OCI-LY3 (cell line): ENCODE results near the gene IKZF4.

Experiments
- H2AFZ ChIP-seq: fragments of 200-600, 300-600 bp; shearing (Covaris generic); 2 replicates; pipeline ENCODE4 v1.6.0; 2014; ENCODE audit warnings: antibody characterized with exemption, low read depth, low read length
- H3K27ac ChIP-seq: fragments of 200-600, 300-600 bp; sonication (generic); 2 replicates; pipeline ENCODE4 v1.5.1; 2014; ENCODE audit warnings: mild to moderate bottlenecking, low read length, moderate library complexity, mixed read lengths
- H3K27me3 ChIP-seq: fragments of 200-600, 300-600 bp; sonication (generic); 2 replicates; pipeline ENCODE4 v1.6.1; 2014; ENCODE audit warnings: low read depth, low read length, mixed read lengths
- H3K36me3 ChIP-seq: fragments of 200-600, 300-600 bp; sonication (generic); replicated peaks from 2 replicates; pipeline ENCODE3; 2014; ENCODE audit warnings: low read depth, low read length, mixed read lengths
- H3K4me1 ChIP-seq: fragments of 300-600, 200-600 bp; sonication (generic); 2 replicates; pipeline ENCODE4 v1.6.1; 2014; ENCODE audit warnings: low read length, mixed read lengths
- H3K4me2 ChIP-seq: fragments of 200-600, 300-600 bp; sonication (generic); 2 replicates; pipeline ENCODE4 v1.6.1; 2014; ENCODE audit warnings: low read length, mixed read lengths
- H3K4me3 ChIP-seq: fragments of 300-600, 200-600 bp; sonication (generic); 2 replicates; pipeline ENCODE4 v1.5.1; 2014; ENCODE audit warnings: antibody characterized with exemption, mild to moderate bottlenecking, low read length, moderate library complexity
- H3K79me2 ChIP-seq: fragments of 300-600, 200-600 bp; shearing (Covaris generic); 2 replicates; pipeline ENCODE4 v1.6.1; 2014; ENCODE audit warnings: mild to moderate bottlenecking, low read length, mixed read lengths
- H3K9ac ChIP-seq: fragments of 300-600, 200-600 bp; shearing (Covaris generic); 2 replicates; pipeline ENCODE4 v1.6.0; 2014; ENCODE audit warnings: mild to moderate bottlenecking, low read length, moderate library complexity
- H3K9me3 ChIP-seq: fragments of 200-600, 300-600 bp; shearing (Covaris generic); 2 replicates; pipeline ENCODE4 v1.6.1; 2014; ENCODE audit warnings: low read length, mixed read lengths; ENCODE audit not compliant: insufficient read depth
- H4K20me1 ChIP-seq: fragments of 200-600, 300-600 bp; sonication (generic); 2 replicates; pipeline ENCODE4 v1.6.1; 2016; ENCODE audit warnings: low read length, mixed read lengths; ENCODE audit not compliant: insufficient read depth
- CTCF ChIP-seq: fragments of 200-600, 300-600 bp; sonication (generic); IDR thresholded peaks from 2 replicates; pipeline ENCODE4 v1.5.1; 2014; ENCODE audit warnings: antibody characterized with exemption, low read length, low read depth
- EZH2phosphoT487 ChIP-seq: fragments of 200-600 bp; shearing (Covaris generic); IDR thresholded peaks from 2 replicates; pipeline ENCODE4 v1.6.1; 2018; ENCODE audit warnings: antibody characterized with exemption, mixed run types, low read depth

Gene IKZF4

DNA sequence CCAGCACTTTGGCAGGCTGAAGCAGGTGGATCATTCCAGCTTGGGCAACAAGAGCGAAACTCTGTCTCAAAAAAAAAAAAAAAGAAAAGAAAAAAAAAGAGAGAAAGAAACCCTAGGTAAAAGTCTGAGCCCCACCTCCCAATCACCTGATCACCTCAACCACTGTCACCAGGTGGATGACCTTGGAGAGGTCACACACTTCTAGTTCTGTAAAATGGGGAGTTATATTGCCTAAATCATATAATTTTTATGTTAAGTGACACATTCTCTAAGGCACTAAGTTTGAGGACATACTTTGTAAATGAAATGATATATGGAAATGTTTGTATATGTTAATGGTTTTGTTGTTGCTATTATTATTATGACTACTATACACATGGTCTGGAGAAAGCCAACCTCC is 57.6 kb downstream of the IKZF4 start:
- no peak overlapping the region for H2AFZ ChIP-seq
- H3K4me2 ChIP-seq, result no peak overlapping the region; the same call in 1 of the 2 replicates
- no peak overlapping the region for H3K4me3 ChIP-seq

DNA sequence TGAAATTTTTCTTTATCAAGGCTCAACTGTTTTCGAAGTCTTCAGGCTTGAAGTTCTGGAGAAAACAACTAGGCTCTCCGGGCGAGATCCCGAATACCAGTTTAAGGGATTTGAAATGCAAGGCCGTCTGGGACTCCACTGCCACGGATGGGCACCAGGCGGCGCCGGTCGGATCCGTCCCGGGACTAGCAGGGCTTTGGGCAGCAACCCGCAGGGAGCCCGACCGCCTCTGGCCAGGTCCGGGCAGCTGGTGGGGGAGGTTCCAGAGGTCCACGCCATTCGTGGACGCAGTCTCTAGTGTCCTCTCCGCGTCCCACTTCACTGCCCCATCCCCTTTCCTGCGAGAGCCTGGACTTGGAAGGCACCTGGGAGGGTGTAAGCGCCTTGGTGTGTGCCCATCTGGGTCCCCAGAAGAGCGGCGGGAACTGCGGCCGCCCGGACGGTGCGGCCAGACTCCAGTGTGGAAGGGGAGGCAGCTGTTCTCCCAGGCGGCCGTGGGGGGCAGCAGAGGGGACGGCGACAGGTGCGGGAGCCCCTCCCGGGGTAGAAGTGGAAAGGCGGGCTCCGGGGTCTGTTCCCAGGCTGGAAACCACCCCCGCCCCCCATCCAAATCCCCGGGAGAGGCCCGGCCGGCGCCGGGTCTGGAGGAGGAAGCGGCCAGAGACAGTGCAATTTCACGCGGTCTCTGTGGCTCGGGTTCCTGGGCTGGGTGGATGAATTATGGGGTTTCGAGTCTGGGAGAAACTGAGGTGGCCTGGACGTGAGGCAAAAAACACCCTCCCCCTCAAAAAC is 58.3 kb downstream of the IKZF4 start:
- Histone ChIP-seq H4K20me1 (no peaks in the 10 kb centered on the region), H3K4me2 (peak overlapping the region; percentile 78), H3K79me2 (no peaks in the 10 kb centered on the region), H3K4me1 (no peaks in the 10 kb centered on the region), H2AFZ (peak overlapping the region; percentile 95), H3K9ac (peak overlapping the region; percentile 65), H3K36me3 (no peaks in the 10 kb centered on the region), H3K9me3 (no peaks in the 10 kb centered on the region), H3K27me3 (peaks cover 33% of the 10 kb centered on the region), H3K27ac (no peak overlapping the region), H3K4me3 (peak overlapping the region; percentile 86)
- peak; percentile 37 for TF ChIP-seq CTCF
- TF ChIP-seq EZH2phosphoT487, result no peak

More for the DNA sequence above, 57.6 kb downstream of the IKZF4 start:
- no peaks in the 10 kb centered on the region for H3K9me3 ChIP-seq
- H3K27ac ChIP-seq, result no peak overlapping the region
- no peaks in the 10 kb centered on the region for H3K4me1 ChIP-seq
- no peak overlapping the region for H3K9ac ChIP-seq
- no peaks in the 10 kb centered on the region for H4K20me1 ChIP-seq
- H3K36me3 ChIP-seq, result no peaks in the 10 kb centered on the region
- H3K27me3 ChIP-seq, result peaks cover 27% of the 10 kb centered on the region
- H3K79me2 ChIP-seq, result no peaks in the 10 kb centered on the region
- TF ChIP-seq CTCF, result no peak
- no peak for TF ChIP-seq EZH2phosphoT487

DNA sequence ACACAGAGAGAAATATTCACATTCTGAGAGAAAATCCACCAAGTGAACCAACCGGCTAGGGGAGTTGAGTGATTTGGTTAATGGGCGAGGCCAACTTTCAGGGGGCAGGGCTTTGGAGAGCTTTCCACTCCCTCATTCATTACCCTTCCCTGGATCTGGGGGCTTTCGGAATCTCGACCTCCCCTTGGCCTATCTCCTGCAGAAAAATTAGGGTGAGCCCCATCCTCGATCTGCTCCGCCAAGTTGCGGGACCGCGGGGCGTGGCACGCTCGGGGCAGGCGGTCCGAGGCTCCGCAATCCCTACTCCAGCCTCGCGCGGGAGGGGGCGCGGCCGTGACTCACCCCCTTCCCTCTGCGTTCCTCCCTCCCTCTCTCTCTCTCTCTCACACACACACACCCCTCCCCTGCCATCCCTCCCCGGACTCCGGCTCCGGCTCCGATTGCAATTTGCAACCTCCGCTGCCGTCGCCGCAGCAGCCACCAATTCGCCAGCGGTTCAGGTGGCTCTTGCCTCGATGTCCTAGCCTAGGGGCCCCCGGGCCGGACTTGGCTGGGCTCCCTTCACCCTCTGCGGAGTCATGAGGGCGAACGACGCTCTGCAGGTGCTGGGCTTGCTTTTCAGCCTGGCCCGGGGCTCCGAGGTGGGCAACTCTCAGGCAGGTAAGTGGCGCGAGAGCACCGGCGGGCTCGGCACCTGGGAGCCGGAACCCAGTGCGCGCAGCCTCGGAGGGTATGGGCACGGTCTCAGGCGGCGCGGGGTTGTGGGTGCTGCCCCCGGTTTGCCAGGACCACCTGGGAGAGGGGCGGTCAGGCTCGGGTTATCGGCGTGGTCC is 59.1 kb downstream of the IKZF4 start, which contains the start of gene ERBB3:
Gene ERBB3 (plus strand): TSS at position 443 of the 833 bp plus-strand sequence. CDS start 136 bp downstream, at position 579.
- peaks cover 33% of the 10 kb centered on the region for H3K27me3 ChIP-seq
- H3K27ac ChIP-seq, result no peak within 1 kb of the TSS
- peak within 1 kb of the TSS; percentile 65 for H3K9ac ChIP-seq
- H3K9me3 ChIP-seq, result no peaks in the 10 kb centered on the region
- no peaks in the 10 kb centered on the region for H4K20me1 ChIP-seq
- no peaks in the 10 kb centered on the region for H3K36me3 ChIP-seq
- H3K4me1 ChIP-seq, result no peaks in the 10 kb centered on the region
- peak within 1 kb of the TSS; percentile 86 for H3K4me3 ChIP-seq
- peak within 1 kb of the TSS; percentile 78 for H3K4me2 ChIP-seq
- H3K79me2 ChIP-seq, result no peaks in the 10 kb centered on the region
- H2AFZ ChIP-seq, result peak within 1 kb of the TSS; percentile 95
- TF ChIP-seq CTCF (no peak), EZH2phosphoT487 (no peak)

DNA sequence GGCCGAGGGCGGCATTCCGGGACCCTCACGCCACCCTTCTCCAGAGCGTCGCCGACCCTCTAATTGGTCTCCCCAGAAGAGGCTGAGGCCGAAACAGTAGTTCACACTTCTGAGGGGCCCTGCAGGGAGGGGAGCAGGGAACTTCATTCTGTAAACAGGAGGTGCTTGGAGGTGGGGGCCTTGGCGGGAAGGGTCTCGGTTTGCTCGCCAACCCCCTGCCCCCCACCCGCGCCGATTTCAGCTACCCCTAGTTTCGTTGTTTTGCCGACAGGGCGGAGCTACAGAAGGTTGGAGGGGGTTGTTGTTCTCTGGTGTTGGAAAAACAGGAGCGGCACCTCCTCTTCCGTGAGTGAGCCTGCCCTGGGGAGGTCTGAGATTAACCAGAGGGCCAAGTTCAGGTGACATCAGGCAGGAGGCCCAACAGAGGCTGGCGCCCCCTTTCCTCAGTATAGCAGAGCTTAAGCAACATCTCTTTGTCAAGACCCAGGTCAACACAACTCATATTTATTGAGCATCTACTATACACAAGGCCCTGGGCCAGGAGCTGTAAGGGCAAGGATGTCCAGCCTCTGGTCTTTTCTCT is 59.8 kb downstream of the IKZF4 start:
- Histone ChIP-seq H3K4me2 (no peak overlapping the region; the same call in 1 of the 2 replicates), H4K20me1 (no peaks in the 10 kb centered on the region), H3K36me3 (no peaks in the 10 kb centered on the region), H3K4me1 (no peaks in the 10 kb centered on the region), H3K4me3 (no peak overlapping the region), H2AFZ (no peak overlapping the region), H3K9me3 (no peaks in the 10 kb centered on the region), H3K27ac (no peak overlapping the region), H3K79me2 (no peaks in the 10 kb centered on the region), H3K27me3 (peaks cover 33% of the 10 kb centered on the region), H3K9ac (no peak overlapping the region)
- TF ChIP-seq EZH2phosphoT487, result no peak
- TF ChIP-seq CTCF, result no peak
